ENCODE data around the gene ITGB7.
"Not testable (repeated sequence)": the region's sequence is repeated elsewhere in the genome, so short reads cannot be mapped to it uniquely, and the experiment has no call there.

Gene ITGB7

DNA sequence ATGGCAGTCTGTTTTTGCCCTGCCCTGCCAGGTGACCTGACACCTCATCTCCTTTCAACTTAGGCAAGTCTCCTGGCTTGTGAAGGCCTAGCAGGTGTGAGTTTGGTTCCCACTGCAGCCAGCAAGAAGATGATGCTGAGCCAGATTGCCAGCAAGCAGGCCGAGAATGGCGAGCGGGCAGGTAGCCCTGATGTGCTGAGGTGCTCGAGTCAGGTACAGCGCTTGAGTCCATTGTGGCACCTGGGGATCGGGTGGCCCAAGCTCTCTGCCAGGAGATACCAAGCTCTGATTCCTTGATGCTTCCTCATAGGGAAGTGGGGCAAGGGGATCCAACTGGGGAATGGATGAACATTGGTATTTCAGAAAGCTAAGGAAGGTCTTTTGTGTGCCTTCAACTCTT, 22.2 kb downstream of the ITGB7 start:
- DNase-seq (ENCODE audit: extremely low spot score, insufficient read length, low read depth) = no peak

DNA sequence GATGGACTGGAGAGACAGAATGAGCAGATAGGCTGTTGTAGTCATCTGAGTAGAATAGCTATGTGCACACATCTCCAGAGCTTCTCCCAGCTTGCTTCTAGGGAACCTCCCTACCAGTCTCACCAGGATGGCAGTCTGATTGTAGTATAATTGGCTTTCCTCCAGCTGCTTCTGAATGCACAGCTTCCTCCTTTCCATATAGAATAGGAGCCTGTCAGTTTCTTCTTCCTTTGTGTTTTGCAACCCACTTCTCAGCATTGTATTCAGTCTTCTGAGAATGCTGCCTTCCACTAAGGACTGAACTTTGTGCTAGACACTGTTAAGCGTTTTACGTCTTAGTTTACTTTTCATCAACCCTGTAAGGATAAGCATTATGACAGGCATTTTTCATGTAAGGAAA, 24.1 kb downstream of the ITGB7 start:
- FAIRE-seq (no peak), DNase-seq (ENCODE audit: extremely low spot score, insufficient read length, low read depth) (no peak)

More for the DNA sequence above, 22.2 kb downstream of the ITGB7 start:
- FAIRE-seq = no peak

DNA sequence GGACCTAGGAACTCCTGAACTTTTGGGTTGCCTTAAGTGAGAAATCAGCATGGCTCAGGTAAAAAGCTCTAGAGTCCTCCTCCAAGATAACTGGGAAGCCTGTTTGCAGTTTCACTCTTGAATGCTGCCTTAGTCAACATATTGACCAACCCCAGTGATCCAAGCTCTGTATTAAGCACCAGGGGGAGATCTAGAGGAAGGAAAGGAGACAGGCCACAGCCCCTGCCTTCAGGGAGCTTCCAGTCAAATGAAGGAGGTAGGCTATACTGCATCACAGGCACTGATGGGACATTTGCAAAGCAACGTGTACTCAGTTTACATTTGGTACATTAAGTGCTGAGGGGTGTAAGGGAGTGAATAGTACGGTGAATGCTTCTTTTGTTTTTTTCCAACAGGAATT, 25.1 kb downstream of the ITGB7 start:
- no peak for FAIRE-seq
- no peak for DNase-seq (ENCODE audit: extremely low spot score, insufficient read length, low read depth)

DNA sequence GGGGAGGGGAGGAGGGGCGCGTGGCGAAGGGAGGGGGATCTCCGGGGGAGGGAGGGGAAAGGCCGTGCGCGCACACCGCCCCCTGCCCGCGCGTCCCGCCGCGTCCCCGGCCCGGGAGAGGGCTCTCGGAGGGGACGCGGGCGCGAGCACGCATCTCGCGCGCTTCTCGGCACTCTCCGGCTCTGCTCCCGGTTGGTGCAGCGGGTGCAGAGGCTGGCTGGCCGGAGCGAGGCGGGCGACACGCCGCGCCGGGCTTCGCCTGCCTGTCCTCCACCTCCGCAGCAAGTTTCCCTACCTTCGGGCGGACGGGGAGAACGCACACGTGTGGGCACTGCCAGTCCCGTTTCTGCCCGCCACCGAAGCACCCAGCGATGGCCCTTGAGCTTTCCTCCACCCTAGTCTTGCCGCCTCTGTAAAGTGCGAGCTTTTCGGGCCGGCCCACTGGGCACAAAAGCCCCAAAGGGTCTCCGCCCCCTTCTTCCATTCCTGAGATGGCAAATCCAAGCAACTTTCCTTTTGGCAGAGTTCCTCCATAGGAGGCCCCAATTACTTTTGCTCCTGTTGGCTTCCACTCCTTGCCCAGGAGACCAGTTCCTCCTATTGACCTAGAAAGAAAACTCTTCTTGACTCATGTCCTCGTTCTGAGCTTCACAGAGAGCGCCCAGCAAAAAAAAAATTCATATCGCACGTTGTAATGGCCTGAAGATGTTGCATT, 26.0 kb downstream of the ITGB7 start:
- FAIRE-seq = peak; percentile 29
- peak; percentile 75 for DNase-seq (ENCODE audit: extremely low spot score, insufficient read length, low read depth)

DNA sequence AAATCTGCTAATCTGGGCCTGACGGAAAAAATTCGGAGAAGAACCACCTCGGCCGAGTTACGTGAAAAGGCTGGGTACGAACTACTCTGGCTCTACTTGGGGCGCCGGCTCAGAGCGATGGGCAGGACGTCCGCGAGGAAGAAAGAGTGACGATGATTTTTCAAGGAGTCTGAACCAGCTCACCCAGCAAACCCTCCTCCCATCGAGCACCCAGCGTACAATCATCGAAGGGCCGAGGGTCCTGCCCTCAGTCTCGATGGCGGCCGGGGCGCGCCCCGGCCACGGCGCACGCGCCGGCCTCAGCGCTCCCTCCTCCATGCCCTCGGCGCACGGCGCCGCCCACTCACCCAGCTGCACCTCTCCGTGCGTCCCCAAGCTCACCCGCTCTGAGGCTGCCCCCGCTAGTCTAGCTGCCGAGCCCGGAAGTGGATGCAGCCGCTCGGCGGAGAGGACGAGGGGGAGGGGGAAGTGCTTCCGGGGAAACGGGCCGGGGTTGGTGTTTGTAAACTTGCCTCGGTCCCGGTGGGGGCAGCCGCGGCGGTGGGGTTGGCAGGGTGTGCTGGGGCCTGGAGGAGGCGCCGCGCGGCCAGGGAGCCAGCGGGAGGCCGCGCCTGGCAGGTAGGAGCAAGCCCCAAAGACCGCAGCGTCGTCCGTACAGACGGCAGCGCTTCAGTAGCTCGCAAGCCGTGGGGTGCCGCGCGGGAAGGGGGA, 26.7 kb downstream of the ITGB7 start, which contains the start of the genes CSAD and ZNF740:
CSAD (minus strand) TSS at position 706 of the 711 bp plus-strand sequence. CDS start 7,455 bp downstream, outside the sequence.
ZNF740 (plus strand) TSS at position 503 of the 711 bp plus-strand sequence. CDS start 1,262 bp downstream, outside the sequence.
- FAIRE-seq = peak; percentile 97
- DNase-seq (ENCODE audit: extremely low spot score, insufficient read length, low read depth) = peak; percentile 98

DNA sequence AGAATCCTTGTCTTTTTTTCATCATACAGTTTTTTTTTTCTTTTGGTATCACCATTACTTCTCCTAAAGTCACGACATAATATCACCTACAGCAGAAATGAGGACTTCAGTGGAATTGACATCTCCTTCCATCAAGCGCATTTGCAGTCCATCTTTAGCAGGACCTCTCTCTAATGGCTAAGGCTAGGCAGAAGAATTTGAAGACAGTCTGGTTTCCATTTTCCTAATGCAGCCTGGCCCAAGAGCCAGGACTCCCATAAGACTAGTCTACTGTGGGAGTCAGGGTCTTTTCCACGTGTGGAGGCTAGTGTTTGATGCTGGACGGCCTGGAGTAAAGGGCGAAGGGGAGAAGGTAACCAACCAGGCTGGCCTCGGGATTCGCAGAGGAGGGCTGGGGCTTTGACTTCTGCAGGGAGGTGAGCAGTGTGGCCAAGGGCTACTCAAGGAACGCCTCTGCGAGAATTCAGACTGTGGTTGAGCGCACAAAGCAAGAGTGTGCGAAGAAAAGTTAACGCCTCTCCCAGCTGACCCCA, 27.3 kb downstream of the ITGB7 start:
- DNase-seq (ENCODE audit: extremely low spot score, insufficient read length, low read depth) (no peak), FAIRE-seq (no peak)

DNA sequence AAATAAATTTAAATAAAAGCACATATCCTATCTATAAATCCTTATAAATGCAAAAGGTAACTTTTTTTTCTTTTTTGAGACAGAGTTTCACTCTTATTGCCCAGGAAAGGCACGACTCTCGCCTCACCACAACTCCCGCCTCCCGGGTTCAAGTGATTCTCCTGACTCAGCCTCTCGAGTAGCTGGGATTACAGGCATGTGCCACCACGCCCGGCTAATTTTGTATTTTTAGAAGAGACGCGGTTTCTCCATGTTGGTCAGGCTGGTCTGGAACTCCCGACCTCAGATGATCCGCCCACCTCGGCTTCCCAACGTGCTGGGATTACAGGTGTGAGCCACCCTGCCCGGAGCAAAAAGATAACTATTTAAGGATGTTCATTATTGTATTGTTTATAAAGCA, 28.2 kb downstream of the ITGB7 start:
- DNase-seq (ENCODE audit: extremely low spot score, insufficient read length, low read depth); FAIRE-seq: not testable (repeated sequence)

DNA sequence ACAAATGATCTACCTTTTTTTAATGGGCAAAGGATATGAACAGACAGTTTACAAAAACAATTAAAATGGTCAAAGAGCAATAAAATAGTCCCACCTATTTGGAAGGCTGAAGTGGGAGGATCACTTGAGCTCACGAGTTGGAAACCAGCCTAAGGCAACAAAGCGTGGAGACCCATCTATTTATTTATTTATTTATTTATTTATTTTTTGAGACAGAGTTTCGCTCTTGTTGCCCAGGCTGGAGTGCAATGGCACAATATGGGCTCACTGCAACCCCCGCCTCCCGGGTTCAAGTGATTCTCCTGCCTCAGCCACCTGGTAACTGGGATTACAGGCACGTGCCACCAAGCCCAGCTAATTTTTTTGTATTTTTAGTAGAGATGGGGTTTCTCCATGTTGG, 29.6 kb downstream of the ITGB7 start:
- FAIRE-seq; DNase-seq (ENCODE audit: extremely low spot score, insufficient read length, low read depth): not testable (repeated sequence)

DNA sequence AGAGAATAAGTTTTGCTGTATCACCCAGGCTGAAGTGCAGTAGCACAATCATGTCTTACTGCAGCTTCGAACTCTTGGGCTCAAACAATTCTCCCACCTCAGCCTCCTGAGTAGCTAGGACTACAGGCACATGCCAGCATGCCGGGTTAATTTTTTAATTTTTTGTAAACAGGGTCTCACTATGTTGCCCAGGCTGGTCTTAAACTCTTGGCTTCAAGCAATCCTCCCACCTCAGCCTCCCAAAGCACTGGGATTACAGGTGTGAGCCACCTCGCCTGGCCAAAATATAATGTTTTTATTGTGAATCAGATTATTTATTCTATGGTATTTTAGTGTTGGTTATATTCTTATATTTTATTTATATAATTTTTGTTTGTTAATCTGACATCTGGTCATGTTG, 30.3 kb downstream of the ITGB7 start:
- no peak for FAIRE-seq

DNA sequence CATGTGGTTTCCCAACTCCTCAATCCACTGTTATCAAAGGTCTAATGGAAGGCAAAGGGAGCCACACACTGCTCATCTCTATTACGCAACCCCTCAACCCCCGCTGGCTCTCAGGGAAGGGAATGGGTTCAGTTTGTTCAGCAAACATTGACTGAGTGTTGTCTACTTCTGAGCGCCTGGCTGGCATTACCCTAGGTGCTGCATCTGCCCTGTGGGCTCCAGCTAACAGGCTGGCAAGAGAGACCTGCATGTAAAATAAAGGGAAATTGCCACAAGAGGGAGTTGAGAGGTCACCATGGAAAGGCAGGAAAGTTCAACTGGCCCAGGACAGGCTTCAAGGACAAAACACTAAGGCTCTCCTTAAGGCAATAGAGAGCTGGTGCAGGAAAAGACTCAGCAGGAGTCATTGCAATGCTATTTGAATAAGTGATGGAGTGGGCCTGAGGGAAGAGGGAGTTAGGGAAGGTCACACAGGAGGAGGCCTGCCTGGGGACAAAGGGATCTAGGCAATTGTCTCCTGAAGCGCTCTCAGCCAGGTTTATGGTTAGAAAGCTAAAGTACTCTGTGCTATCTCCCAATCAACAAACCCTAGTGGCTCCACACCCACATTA, 32.1 kb downstream of the ITGB7 start:
- no peak for DNase-seq (ENCODE audit: extremely low spot score, insufficient read length, low read depth)
- FAIRE-seq = peak; percentile 35

More for the DNA sequence above, 30.3 kb downstream of the ITGB7 start:
- DNase-seq (ENCODE audit: extremely low spot score, insufficient read length, low read depth) = no peak

DNA sequence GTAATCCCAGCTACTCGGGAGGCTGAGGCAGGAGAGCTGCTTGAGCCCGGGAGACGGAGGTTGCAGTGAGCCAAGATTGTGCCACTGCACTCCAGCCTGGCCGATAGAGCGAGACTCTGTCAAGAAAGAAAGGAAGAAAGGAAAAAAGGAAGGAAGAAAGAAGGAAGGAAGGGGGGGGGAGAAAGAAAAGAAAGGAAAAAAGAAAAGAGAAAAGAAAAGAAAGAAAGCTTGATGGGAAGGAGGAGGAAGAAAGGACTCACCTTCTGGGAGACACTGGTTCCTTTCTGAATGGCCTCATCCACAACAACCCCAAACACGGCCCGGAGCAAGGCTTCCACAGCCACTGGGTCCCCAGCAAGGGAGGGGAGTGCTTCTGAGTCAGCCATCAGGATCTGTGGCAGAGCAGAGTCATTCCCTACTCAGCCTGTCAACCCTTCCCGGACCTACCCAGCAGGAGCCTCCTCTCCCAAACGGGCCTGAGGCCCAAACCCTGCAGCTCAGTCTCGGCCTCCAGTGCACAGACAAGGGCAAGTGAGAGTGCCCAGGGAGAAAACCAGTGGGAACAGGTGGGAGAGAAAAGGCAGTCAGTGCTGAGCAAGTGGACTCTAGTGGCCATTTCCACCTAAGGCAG, 33.9 kb downstream of the ITGB7 start:
- FAIRE-seq (no peak), DNase-seq (ENCODE audit: extremely low spot score, insufficient read length, low read depth) (no peak)

DNA sequence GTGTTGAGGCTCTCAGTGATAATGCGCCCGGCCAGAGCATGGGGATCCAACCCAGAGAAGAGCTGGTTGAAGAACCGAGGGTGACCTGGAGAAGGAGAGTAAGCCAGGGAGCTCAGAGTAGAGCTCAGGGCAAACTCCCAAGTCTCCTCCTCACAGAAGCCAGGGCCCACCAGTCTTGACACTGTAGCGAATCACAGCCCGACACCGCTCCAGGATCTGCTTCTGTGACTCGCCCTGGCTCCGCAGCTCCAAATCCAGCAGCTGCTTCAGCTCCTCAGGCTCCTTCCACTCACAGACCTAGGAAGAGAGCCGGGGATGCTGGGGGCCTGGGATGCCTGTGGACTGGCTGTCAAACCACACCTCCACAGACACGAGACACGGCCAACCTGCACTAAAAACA, 34.7 kb downstream of the ITGB7 start:
- FAIRE-seq (no peak), DNase-seq (ENCODE audit: extremely low spot score, insufficient read length, low read depth) (no peak)

DNA sequence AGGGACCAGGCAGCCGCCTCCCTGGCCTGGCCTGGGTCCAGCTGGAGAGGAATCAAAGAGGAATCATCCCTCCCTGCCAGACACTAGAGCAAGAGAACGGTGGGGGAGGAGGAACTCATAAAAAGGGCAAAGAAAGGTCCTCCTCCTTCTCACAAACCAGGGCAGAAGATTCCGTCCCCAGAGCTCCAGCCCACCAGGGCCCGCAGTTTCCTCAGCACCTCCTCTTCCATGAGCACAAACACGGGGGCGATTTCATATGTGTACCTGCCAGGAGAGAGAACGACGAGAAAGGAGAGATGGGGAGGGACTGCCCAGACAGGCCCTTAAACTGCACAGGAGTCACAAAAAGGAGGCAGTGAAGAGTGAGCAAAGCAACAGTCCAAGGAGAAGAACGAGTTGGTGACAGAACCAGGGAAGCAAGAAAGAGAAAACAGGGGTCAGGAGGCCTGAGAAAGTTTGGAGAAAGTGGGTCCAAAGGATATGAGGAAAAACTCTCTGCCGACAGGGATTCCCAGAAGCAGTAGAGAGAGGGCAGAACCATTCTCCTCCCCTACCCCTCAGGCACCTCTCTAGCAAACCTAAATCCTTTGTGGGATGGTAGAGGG, 35.2 kb downstream of the ITGB7 start:
- no peak for DNase-seq (ENCODE audit: extremely low spot score, insufficient read length, low read depth)
- no peak for FAIRE-seq

DNA sequence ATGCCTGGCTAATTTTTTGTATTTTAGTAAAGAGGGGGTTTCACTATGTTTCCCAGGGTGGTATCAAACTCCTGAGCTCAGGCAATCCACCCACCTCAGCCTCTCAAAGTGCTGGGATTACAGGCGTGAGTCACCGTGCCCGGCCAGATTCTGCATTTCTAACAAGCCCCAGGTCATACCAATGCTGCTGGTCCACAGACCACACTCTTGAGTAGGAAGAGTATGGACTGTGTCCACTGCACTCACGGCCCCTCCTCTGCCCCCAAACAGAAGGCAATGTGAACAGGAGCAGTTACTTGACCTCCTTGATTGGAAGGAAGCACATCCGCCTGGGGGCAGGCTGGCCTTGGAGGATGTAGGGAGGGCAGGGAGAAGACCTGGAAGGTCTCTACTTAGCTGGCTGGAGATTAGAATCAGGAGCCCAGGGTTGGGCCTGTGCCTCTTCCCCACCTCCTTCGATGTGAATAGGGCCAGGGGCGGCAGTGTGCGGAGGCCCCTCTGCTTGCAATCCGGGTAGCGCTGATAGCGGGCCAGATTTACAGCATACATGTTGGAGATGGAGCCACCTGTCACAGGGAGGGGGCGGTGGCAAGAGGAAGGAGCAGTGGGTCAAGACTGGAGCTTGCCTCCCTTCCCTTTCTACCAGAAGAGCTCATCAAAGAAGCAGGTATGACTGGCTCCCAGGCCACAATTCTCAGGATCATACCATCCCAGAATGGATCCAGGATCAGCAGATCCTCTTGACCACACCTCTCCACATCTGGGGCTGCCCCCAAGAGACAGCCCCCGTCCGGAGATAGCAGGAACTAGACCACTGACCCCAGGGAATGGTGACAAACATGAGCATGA, 36.0 kb downstream of the ITGB7 start:
- no peak for FAIRE-seq

DNA sequence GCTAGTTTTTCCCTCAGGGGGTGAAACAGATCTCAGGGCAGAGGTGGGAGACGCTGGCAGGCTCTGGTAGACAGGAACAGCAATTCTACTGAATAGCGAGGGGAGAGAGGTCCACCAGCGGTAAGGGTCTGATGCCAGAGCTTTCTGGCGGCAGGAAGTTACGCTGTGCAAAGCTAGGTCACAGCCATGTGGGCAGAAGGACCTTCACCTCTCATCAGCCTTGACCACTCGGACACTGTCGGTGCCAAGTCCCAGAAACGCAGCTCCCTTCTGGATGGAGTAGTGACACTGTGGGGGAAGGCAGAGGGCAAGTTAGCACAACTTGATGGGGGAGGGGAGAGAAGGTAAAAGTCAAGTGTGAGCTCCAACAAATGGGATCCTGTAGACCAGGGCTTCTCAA, 36.8 kb downstream of the ITGB7 start:
- no peak for DNase-seq (ENCODE audit: extremely low spot score, insufficient read length, low read depth)

More for the DNA sequence above, 36.0 kb downstream of the ITGB7 start:
- DNase-seq (ENCODE audit: extremely low spot score, insufficient read length, low read depth) = no peak

DNA sequence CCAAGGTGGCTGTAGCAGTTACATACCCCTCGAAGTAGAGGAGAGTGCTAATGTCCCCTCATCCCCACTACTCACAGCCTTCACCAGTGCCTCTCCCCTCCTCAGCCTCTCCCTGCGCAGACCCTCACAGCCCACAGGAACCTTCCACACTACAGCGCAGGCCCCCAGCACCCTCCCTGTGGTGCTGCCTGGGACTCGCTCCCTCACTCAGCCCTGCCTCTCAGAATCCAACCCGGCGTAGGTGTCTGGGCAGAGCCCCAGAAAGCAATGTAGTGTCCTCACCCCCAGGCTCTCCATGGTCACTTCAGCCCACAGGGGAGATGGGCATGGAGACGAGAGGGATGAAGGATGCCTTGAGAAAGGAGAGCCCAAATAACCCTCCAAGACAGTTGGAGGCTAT, 37.4 kb downstream of the ITGB7 start:
- DNase-seq (ENCODE audit: extremely low spot score, insufficient read length, low read depth) (no peak), FAIRE-seq (no peak)

More for the DNA sequence above, 36.8 kb downstream of the ITGB7 start:
- FAIRE-seq = no peak

DNA sequence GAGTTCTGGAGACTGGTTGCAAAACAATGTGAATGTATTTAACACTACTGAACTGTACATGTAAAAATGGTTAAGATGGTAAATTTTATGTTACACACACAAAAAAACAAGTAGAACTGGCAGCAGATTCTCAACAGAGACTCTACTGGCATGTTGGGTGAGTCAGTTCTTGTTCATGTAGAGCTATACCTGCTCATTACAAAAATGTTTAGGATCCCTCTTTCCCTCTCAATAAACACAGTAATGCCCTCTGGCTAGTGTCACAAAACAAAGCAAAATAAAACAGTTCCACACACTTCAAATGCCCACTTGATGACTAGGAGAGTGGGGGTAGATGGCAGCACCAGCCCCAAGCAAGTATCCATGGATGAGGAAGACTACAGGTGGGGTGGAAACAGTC, 40.2 kb downstream of the ITGB7 start:
- FAIRE-seq = no peak

DNA sequence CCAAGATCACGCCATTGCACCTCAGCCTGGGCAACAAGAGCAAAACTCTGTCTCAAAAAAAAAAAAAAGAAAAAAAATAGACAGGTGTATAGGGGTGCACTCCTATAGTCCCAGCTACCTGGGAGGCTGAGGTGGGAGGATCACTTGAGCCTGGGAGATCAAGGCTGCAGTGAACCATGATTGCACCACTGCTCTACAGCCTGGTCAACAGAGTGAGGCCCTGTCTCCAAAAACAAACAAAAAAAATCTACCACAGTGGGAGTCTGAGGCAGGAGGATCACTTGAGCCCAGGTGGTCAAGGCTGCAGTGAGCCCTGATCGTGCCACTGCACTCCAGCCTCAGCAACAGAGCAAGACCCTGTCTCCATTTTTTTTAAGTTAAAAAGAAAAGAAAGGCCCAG, 44.0 kb downstream of the ITGB7 start:
- FAIRE-seq; DNase-seq (ENCODE audit: extremely low spot score, insufficient read length, low read depth): not testable (repeated sequence)

More for the DNA sequence above, 40.2 kb downstream of the ITGB7 start:
- DNase-seq (ENCODE audit: extremely low spot score, insufficient read length, low read depth) = no peak

Data from GM18507 (cell line).